Measurements from ENCODE around the gene SFXN5. TPM values are rescaled to one million over a fixed set of nuclear protein-coding genes. Genes with fewer than 3 reads are reported as not detected.

The SFXN5 gene
- total RNA-seq, 2 donors from 2014 or later: 16.6 to 18.1 TPM

- no peak for TF ChIP-seq CTCF (IDR thresholded peaks at IDR 0.05)
- Histone ChIP-seq H3K4me3 (no peak overlapping the region), H3K36me3 (no peaks in the 10 kb centered on the region), H3K27ac (no peak overlapping the region), H3K27me3 (replicated peaks; ENCODE audit: insufficient read depth) (no peaks in the 10 kb centered on the region), H3K9me3 (no peaks in the 10 kb centered on the region), H3K4me1 (ENCODE audit: control insufficient read depth in 1 of 2, low read depth in 2 of 2) (no peaks in the 10 kb centered on the region)
- DNase-seq (ENCODE audit: low spot score): no peak
- ATAC-seq (ENCODE audit: insufficient number of reproducible peaks, low FRiP score, low read depth): no peak
These were observed 35.4 kb downstream of the SFXN5 start for GRCh38 chr2:73035899-73036711.

- Histone ChIP-seq H3K27me3 (replicated peaks; ENCODE audit: insufficient read depth) (no peaks in the 10 kb centered on the region), H3K4me3 (no peak overlapping the region), H3K4me1 (ENCODE audit: control insufficient read depth in 1 of 2, low read depth in 2 of 2) (no peaks in the 10 kb centered on the region), H3K27ac (no peak overlapping the region), H3K9me3 (no peaks in the 10 kb centered on the region), H3K36me3 (no peaks in the 10 kb centered on the region)
- DNase-seq (ENCODE audit: low spot score) (no peak), ATAC-seq (ENCODE audit: insufficient number of reproducible peaks, low FRiP score, low read depth) (no peak)
- TF ChIP-seq CTCF (IDR thresholded peaks at IDR 0.05): no peak
These were observed 36.7 kb downstream of the SFXN5 start for GRCh38 chr2:73034661-73035375.

- no peak overlapping the region for H3K27ac ChIP-seq
- no peaks in the 10 kb centered on the region for H3K9me3 ChIP-seq
- no peaks in the 10 kb centered on the region for H3K27me3 ChIP-seq (replicated peaks; ENCODE audit: insufficient read depth)
- ATAC-seq (ENCODE audit: insufficient number of reproducible peaks, low FRiP score, low read depth): no peak
- no peak overlapping the region for H3K4me3 ChIP-seq
- no peak for TF ChIP-seq CTCF (IDR thresholded peaks at IDR 0.05)
- no peak for DNase-seq (ENCODE audit: low spot score)
- peaks cover 0 to 5% of the 10 kb centered on the region in 2 donors for H3K4me1 ChIP-seq (ENCODE audit: control insufficient read depth in 1 of 2, low read depth in 2 of 2)
- no peaks in the 10 kb centered on the region for H3K36me3 ChIP-seq
These were observed 37.6 kb downstream of the SFXN5 start for GRCh38 chr2:73033766-73034381.

GRCh38 chr2:73033142-73033765 is 38.3 kb downstream of the SFXN5 start:
- no peak overlapping the region for H3K27ac ChIP-seq
- DNase-seq (ENCODE audit: low spot score) (no peak), ATAC-seq (ENCODE audit: insufficient number of reproducible peaks, low FRiP score, low read depth) (no peak)
- no peaks in the 10 kb centered on the region for H3K36me3 ChIP-seq
- H3K4me3 ChIP-seq: no peak overlapping the region
- no peaks in the 10 kb centered on the region for H3K27me3 ChIP-seq (replicated peaks; ENCODE audit: insufficient read depth)
- no peaks in the 10 kb centered on the region for H3K9me3 ChIP-seq
- TF ChIP-seq CTCF (IDR thresholded peaks at IDR 0.05): no peak
- peaks cover 0 to 9% of the 10 kb centered on the region in 2 donors for H3K4me1 ChIP-seq (ENCODE audit: control insufficient read depth in 1 of 2, low read depth in 2 of 2)

- no peak overlapping the region for H3K4me3 ChIP-seq
- DNase-seq (ENCODE audit: low spot score): no peak
- TF ChIP-seq CTCF (IDR thresholded peaks at IDR 0.05): no peak
- H3K36me3 ChIP-seq: no peaks in the 10 kb centered on the region
- no peaks in the 10 kb centered on the region for H3K27me3 ChIP-seq (replicated peaks; ENCODE audit: insufficient read depth)
- H3K27ac ChIP-seq: no peak overlapping the region
- H3K4me1 ChIP-seq (ENCODE audit: control insufficient read depth in 1 of 2, low read depth in 2 of 2): peaks cover 0 to 9% of the 10 kb centered on the region in 2 donors
- ATAC-seq (ENCODE audit: insufficient number of reproducible peaks, low FRiP score, low read depth): no peak
- H3K9me3 ChIP-seq: no peaks in the 10 kb centered on the region
These were observed 38.8 kb downstream of the SFXN5 start for GRCh38 chr2:73032702-73033097.
